Measurements from ENCODE around the gene LAMA3.
"Not testable (repeated sequence)": the region's sequence is repeated elsewhere in the genome, so short reads cannot be mapped to it uniquely, and the experiment has no call there.

Gene LAMA3

DNA sequence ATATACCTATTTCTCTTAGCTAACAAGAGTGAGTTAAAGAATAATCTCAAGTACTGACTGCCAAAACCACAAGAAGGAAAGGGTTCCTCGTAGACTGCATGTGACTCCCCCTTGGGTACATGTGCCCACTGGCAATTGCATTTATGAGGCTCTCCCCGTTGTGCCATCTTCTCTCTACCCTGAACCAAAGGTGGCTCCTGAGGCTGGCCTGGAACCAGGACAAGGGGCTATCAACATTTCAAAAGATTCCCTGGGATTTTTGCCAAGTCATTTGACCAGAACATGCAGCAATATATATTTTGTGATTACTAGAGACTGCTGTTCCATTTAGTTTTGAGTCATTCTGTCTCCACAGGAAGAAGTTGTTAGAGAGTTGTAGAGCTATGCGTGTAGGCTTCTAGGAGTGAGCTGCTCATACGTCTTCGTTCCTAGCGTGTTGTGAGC lies 45.8 kb downstream of the LAMA3 start:
- no peak for DNase-seq

GRCh38 chr18:23737578-23737977 lies 48.3 kb downstream of the LAMA3 start:
- DNase-seq, result no peak

DNA sequence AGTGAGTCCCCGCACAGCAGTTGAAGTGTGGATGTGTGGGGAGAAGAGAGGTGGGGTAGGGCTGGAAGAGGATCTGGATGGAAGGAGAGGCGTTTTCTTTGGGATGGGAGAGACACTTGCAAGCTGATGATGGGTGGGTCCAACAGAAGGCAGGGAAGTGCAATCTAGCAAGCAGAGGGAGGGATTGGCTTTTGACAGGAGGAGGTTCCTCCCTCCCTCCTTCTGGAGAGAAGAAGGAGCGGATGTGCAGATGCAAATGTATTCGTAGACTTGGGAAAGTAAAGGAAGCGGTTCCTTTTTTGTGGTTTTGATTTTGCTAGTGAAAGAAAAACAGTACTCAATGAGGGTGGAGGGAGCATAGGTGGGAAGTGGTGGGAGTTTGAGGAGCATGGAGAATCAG lies 48.9 kb downstream of the LAMA3 start:
- no peak for DNase-seq

DNA sequence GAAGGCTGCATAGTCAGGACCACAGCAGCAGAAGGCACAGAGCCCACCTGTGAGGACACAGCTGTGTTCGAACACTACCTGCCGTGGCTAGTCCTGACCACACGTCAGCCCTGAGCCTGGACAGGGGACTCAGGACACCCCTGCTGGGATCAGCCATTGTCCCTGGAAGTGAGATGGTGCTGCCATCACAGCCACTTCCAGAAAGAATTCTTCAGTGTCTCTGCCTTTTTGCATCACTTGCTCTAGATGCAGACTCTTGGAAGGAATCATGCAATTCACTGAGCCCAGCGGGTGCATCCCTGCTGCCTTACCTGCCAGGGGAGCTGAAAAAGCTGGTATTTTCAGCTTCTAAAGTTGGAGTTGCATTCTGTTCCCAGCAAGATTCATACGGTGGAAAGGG lies 49.3 kb downstream of the LAMA3 start:
- DNase-seq, result no peak

DNA sequence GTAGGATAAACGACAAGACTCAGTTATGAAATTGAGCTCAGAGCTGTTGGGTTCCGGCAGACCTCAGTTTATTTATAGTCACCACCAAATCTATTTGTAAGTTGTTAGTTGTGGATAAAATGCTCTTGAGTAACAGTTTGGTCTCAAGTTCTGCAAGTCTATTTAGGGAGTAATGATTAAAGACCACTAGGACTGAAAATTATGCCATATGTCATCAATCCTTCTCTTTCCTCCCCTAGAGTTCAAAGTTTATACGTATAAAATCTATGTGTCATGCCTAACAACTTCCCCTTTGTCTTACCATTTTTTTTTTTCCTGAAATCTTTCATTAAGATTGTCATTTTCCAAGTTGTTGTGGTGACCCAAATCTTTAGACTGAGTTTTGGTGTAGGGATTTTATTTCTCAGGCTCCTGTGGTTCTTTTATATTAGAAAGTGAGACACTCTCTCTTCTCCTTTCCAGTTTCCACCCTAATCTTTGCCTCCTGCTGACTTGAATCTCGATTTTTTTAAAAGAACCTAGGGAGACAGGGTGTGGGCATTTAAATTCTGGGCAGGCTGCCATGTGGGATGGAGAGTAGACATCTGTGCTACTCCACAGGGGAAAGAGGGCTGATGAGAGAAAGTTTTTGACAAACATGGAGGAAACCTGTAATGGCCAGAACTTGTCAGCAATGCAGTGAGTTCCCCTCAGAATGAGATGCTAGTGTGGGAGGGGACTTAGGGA lies 51.0 kb downstream of the LAMA3 start:
- DNase-seq, result no peak

DNA sequence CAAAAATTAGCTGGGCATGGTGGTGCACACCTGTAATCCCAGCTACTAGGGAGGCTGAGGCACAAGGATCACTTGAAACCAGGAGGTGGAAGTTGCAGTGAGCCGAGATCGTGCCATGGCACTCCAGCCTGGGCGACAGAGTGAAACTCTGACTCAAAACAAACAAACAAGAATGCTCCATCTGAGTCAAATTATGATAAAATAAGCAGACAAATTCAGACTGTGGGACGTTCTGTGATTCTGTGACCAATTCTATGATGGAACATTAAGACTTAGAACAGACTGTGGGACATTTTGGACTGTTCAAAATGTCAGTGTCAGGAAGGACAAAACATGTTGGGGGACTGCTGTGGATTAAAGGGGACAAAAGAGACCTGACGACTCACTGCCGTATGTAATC lies 52.7 kb downstream of the LAMA3 start:
- not testable (repeated sequence) for DNase-seq

DNA sequence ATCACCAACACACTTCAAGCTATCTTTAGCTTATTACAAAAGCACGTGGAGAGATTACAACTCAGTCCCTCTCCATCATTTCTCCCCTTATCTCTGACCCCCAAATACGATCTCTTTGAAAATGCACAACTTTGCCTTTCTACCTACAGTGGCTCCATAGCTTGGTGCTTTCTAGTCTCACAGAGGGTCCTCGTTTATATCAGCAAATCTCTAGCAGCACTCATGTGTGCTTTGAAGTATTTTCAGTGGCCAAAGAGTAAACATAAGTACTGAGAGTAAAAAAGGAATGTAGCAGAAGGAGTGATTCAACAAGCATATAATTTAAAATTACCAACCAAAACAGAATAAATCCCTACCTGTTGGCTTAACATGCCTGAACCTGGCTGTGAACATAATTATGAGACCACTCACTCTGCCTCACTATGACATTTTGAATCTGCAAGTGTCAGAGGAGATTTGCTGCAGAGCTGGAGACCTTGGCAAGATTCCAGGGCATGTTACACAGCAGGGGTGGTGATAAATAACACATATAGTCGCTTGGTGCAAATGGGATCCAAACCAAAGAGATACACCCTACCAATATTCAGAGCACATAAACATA lies 54.6 kb downstream of the LAMA3 start:
- DNase-seq, result no peak

- DNase-seq, result no peak
These were observed 56.1 kb downstream of the LAMA3 start for GRCh38 chr18:23745366-23745765.

DNA sequence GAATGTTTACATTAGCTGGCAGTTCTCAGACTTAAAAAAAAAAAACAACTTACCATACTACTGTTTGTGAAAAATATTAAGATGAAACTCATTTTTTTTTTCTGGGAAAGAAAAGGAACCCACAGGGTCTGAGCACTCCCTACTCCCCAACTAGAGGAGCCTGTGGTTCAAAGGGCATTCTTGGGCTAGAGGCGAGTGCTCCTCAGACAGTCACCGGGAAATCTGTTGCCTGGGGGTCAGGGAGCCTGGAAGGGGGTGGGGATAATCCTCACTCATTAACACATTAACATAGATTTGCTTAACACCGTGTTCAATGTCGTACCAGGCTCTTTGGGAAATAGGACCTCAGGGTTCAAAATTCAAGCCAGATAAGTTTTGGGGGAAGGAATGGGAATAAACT lies 57.6 kb downstream of the LAMA3 start:
- DNase-seq, result no peak

DNA sequence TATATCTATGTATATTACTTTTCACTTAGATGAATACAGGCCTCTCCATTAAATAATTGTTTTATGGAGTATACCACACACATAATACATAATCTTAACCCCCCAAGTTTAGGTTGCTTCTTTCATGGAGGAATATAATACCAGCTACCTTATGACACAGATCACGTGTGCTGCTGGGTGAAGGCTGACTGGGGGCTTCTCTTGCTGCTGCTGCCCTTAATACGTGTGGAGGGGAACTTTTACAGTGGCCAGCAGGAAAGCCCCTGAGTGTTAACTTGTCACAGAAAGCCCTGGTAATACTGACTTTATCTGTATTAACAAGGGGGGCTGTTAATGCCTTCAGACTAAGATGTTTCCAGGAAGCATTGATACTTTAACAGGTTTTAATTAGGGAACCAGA lies 63.1 kb downstream of the LAMA3 start:
- DNase-seq, result no peak

DNA sequence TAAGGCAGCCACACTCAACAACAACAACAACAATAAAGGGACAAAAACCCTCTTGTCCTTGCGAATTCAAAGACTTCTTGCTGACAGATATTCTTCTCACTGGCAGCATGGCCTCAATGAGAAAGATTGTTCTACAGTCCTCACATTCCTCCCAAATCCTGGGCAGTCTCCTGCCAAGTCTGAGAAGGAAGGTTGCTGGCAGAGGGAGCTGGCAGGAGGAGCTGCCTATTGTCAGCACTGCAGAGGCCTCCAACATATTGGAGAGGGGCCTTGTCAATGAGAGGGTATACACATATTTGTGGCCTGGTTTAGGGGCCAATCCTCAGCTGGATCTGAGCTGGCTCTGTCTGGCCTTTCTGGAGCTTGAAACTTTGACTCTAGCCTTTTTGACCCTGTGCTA lies 63.5 kb downstream of the LAMA3 start:
- no peak for DNase-seq

DNA sequence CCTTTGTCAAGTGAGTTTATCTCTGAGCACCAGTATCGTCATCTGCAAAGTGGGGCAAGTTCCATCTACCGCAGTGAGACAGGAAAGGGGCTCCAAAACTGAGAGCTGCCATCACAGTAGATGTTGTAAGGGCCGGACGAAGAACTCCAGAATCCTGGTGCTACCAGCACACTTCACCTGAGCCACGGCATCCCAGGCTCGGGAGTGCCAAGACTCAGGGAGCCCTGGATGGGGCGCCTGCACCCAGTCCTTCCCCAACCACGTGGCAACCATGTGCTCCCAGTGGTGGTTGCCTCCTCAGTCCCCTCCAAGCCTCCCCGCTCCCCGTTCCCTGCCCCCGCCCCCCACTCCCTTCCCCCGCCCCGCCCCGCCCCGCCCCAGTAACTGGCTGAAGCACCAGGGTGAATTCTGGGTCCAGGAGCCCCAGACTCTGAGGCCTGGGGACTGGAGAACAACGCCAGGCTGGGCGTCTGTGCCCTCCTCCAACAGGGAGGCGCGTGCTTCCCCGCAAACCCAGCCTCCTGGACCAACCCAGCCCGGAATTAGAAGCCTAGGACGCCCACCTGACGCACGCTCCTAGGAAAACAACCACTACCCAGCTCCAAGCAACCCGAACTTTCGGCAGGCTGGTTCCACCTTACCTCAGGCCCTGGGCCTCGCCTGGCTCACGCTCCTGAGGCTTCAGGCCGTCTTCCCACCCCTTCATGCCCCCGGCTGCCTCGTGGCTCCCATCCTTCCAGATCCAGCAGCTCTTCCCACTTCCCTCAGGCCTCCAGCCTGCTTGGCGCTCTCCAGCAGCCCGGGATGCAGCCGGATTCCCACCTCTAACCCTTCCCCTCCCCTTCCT lies 67.6 kb downstream of the LAMA3 start:
- no peak for DNase-seq

GRCh38 chr18:23757437-23757733 lies 68.1 kb downstream of the LAMA3 start:
- DNase-seq, result no peak

DNA sequence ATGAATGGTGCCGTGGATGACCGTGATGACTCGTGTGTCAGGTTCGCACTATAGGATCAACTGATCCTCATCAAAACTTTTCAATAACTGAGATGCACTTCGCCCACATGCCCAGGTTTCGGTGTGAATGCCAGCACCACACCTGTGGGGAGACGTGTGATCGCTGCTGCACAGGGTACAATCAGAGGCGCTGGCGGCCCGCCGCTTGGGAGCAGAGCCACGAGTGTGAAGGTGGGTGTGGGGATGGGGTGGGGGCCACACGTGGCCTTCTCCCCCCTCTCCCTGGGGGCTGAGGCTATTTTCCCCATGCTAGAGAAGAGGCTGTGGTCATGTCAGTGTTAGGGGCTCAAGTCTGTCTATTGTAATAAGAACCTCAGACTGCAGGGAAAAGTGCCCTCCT lies 69.0 kb downstream of the LAMA3 start:
- DNase-seq, result no peak

GRCh38 chr18:23761941-23762340 lies 72.7 kb downstream of the LAMA3 start:
- no peak for DNase-seq

- DNase-seq, result no peak
These were observed 74.1 kb downstream of the LAMA3 start for GRCh38 chr18:23763343-23763742.

GRCh38 chr18:23765931-23766330 lies 76.7 kb downstream of the LAMA3 start:
- DNase-seq, result no peak

GRCh38 chr18:23772327-23773024 lies 83.2 kb downstream of the LAMA3 start:
- DNase-seq, result no peak

DNA sequence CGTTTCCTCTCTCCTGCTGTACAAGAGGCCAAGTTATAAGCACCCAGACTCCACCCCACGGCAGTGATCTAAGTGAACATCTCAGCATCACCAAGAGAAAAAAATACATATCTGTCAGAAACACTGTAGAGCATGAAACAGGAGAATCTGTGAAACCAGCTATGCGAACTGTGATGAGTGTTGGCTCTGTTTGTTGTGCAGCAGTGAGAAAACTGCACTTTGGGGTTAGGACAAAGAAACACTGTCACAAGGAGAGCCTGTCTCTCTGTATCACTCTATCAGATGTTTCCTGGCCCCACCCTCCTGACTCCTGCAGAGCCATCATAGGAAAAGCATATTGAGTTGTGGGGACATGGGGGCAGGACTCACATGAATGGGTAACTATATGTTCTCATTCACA lies 87.1 kb downstream of the LAMA3 start:
- DNase-seq, result no peak

DNA sequence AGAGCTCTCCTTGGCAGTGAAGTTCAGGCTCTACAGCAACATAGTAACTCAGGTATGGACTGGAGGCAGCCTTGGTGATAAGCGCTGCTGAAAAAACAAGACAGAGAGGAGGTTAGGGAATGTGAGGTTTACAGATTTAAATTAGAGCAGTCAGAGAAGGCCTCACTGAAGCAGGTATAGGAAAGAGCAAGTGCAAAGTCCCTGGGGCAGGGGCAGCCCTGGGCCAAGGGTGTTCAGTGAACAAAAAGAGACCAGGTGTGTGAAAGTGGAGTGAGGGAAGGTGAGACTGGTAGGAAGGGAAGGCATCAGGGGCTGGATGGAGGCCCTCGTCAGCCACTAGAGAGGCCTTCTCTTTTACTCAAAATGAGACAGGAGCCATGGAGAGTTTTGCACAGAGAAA lies 89.6 kb downstream of the LAMA3 start:
- no peak for DNase-seq

DNA sequence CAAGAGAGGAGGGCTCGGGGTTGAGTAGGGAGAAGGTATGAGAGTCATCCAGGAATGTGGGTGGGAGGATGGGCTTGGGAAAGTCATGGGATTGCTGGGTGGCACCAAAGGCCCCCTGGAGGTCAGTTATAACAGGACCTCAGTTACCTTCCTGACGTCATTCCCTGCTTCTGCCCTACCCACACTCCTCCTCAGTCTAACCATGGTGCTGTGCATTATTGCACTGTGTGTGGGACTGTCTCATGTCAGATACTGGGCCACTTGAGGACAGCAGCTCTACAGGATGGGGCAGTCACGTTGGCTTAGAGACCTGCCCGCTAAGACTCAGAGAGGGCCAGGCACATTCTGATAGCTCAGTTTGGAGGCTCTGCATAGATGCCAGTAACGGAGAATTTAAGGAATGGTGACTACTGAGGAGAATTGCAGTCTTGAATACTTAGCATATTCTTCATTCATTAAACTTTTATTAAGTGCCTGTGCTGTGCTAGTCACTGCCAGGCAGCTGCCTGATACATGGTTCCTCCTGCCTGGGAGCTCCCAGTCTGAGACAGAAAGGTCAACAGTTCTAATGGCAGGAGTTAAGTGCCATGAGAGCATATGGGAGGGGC lies 90.5 kb downstream of the LAMA3 start:
- no peak for DNase-seq

DNA sequence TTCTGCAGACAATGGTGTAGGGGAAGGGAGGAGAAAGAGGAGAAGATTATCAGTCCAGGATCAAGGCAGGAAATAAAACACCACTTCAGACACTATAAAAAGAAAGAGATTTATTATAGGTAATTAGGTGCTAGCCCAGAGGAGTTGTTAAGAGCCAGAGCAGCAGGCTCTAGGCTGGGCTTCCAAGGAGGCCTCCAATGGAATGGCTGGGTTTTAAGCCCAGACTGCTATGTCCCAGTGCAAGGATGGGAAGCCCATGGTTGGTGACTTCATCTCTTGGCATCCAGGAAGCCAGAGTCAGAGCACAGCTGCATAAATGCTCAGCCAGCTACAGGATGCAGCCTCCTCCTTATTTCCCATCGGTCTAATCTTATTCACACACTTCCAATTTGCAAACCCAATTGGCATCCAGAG lies 95.6 kb downstream of the LAMA3 start:
- no peak for DNase-seq

DNA sequence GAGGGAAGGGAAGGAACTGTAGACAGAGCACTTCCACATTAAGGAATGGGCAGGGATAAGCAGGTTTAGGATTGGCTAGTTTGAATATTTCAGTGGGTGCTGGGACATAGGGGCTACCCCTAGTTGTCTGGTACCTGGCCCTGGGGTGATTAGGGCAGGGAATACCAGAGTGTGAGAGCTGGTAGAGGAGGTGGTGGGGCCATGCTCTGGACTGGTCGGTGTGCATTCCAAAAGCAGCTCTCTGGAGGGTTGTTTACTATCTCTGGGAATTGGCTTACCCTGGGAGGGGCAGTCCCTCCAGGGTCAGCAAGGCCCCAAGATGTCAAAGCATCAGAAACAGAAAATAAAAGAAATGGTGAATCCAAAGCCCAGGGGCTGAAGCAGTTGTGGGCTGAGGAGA lies 103.8 kb downstream of the LAMA3 start:
- DNase-seq, result no peak

All from GF-D8 (cell line).